GM12873 (cell line): ENCODE data around the gene BEND7.

ENCODE experiments used
- TF ChIP-seq, protein P1 (sequence below): IDR thresholded peaks from 2 replicates; pipeline ENCODE4 v1.5.1; 2012; ENCODE audit warnings: low read depth, mild to moderate bottlenecking, moderate library complexity, low read length, control low read depth; ENCODE audit not compliant: insufficient read depth; ENCODE audit errors: missing control alignments

BEND7 gene

DNA sequence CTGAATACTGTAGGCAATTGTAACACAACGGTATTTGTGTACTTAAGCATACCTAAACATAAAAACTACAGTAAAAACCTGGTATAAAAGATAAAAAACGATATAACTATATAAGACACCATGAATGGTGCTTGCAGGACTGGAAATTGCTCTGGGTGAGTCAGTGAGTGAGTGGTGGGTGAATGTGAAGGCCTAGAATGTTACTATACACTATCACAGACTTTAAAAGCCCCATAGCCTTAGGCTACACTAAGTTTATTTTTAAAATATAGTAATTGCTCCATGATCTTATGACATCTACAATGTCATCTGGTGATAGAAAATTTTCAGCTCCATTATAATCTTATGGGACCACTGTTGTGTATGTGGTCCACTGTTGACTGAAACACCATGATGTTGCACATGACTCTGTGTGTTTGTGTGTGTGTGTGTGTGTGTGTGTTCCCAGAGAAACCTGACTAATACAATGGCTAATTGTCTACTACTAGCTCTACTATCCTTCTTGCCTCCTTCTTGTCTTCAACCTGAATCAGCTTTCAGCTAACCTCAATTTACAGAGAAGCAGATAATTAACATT is 30.4 kb upstream of the BEND7 start:
- TF ChIP-seq, protein P1, sequence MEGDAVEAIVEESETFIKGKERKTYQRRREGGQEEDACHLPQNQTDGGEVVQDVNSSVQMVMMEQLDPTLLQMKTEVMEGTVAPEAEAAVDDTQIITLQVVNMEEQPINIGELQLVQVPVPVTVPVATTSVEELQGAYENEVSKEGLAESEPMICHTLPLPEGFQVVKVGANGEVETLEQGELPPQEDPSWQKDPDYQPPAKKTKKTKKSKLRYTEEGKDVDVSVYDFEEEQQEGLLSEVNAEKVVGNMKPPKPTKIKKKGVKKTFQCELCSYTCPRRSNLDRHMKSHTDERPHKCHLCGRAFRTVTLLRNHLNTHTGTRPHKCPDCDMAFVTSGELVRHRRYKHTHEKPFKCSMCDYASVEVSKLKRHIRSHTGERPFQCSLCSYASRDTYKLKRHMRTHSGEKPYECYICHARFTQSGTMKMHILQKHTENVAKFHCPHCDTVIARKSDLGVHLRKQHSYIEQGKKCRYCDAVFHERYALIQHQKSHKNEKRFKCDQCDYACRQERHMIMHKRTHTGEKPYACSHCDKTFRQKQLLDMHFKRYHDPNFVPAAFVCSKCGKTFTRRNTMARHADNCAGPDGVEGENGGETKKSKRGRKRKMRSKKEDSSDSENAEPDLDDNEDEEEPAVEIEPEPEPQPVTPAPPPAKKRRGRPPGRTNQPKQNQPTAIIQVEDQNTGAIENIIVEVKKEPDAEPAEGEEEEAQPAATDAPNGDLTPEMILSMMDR = no peak

DNA sequence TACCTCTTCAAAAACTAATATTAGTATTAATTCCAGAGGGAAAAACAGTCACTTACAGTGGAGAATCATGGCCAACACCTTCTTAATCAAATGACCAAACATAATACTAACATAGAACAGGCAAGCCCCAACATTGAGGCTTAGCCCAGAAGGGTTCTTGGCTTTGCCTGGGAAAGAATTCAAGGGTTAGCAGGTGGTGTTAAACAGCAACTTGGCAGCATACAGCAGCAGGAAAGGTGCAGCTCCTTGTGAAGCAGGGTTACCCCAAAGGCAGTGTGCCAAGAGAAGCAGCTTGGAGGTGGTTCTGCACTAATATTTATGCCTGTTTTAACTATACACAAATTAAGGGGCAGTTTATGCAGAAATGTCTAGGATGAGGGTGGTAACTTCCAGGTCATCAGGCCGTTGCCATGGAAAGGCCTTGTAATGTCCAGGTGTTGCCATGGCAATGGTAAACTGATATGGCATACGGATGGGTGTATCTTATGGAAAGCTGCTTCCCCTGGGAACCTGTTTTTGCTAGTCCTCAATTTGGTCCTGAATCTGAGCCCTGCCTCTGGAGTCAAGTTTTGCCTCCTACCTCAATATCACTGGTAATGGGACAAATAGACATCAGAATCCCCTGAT is 27.2 kb upstream of the BEND7 start:
- TF ChIP-seq, protein P1 = no peak

DNA sequence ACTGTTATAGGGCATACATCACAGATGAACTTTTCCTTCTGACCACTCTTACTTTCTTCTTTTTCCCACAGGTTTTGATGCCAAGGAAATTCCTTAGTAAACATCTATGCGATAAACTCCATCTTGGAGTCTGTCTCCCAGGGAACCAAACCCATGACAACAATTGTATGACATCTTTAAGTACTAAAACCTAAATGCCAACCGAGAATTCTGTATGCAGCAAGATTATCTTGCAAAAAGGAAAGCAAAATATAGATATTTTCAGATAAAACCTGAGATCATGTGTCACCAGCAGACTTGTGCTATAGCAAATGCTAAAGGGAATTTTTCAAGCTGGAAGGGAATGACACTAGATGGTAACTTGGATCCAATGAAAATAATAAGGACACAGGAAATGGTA is 22.0 kb upstream of the BEND7 start:
- TF ChIP-seq, protein P1 = no peak

DNA sequence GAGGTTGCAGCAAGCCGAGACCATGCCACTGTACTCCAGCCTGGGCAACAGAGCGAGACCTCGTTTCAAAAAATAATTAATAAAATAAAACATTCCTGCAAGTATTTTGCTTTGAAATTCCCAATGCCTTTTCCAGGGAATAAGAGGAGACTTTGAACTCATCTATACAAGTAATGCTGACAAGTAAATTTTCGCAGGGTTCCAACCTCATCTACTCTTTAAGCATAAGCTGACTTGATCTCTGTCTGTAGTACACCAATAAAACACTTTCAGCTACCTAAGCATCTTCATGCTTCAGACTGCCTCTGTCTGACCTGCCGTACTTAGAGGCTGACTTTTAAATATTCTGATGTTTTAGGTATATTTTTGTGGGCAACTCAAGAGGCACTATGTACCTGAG is 13.7 kb upstream of the BEND7 start:
- TF ChIP-seq, protein P1 = no peak

DNA sequence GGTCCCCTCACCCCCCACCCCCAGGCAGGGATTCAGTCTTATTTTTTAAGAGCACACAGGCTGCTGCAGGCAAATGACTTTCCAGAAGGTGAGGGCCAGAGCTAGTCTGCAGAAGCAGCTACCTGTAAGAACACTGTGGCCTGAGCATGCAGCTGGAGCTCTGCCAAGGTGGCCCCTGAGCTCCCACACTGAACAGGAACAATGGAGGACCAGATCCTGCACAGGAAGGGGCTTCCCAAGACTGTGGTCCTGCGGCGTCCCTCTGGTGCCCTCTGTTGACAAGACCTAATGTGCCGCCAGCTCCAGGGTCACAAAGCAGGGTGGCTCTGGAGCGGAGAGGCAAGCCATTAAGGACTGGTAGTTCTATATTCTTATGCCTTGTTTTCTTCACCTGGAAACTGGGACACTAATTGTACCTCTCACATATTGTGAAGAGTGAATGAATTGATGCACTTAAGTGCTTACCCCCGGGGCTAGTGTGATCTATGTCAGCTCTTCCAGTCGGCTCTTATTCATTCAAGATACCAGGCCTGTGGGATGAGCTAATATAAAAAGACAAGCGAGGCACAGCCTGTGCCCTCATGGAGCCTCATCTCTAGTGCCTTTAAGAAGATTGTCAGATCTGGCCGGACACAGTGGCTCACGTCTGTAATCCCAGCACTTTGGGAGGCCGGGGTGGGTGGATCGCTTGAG is 8.0 kb upstream of the BEND7 start:
- TF ChIP-seq, protein P1 = peak; percentile 67

DNA sequence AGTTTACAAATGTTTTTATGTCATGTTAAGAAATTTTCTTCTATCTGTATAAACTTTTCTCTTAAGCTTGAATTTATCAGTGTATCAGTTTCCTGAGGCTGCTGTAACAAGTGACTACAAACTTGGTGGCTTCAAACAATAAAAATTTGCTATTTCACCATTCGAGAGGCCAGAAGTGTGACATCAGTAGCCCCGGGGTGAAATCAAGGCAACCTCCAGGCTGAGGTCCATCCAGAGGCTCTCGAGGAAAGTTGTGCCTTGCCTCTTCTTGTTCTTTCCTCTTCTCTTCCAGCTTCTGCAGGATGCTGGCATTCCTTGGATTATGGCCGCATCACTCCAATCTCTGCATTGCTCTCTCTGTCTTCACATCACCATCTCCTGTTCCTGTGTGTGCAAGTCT is 6.5 kb upstream of the BEND7 start:
- TF ChIP-seq, protein P1 = no peak

DNA sequence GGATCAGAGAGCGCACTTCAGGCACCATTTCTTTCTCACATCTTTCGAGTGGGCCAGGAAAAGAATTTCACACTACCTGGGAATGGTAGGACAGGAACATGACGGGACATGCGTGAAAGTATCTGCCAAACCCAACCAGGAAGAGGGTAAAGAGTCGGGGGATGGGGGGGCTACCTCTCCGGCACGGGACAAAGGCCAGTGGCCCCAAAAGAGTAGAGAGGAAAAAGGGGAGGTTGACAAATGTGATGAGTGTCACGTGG is 830 bp upstream of the BEND7 start:
- TF ChIP-seq, protein P1 = no peak
